Activated CD4-positive, CD25-positive, alpha-beta regulatory T cell treated with anti-CD3 and anti-CD28 coated beads, Interleukin-2, amount 50 U/mL, for 24 hours (primary cell): ENCODE measurements around the gene SPRYD7.
"Not testable (repeated sequence)": the region's sequence is repeated elsewhere in the genome, so short reads cannot be mapped to it uniquely, and the experiment has no call there.

Source experiments
- ATAC-seq, 2 donors: fragments of 150-1000 bp; cut with Tn5 transposase; one replicate each; pipeline ENCODE4 v1.10.0; 2021; ENCODE audit warnings: mild to moderate bottlenecking in 1 of 2, moderate library complexity in 1 of 2

The SPRYD7 gene

GRCh38 chr13:49936075-49936967 is at the start of gene SPRYD7:
Gene SPRYD7 (minus strand): TSS chr13:49936340. CDS start chr13:49936235, 105 bp downstream.
- peak; percentile 96 for ATAC-seq

GRCh38 chr13:49985129-49985528 is 49.0 kb upstream of the SPRYD7 start:
- no peak for ATAC-seq

- ATAC-seq = no peak
Measured at GRCh38 chr13:49980266-49980665, 44.1 kb upstream of the SPRYD7 start.

GRCh38 chr13:49977992-49978391 is 41.9 kb upstream of the SPRYD7 start:
- no peak for ATAC-seq

- peak; percentile 68 for ATAC-seq
Measured at GRCh38 chr13:49976314-49977258, 40.4 kb upstream of the SPRYD7 start.

GRCh38 chr13:49975826-49976225 is 39.7 kb upstream of the SPRYD7 start:
- ATAC-seq = no peak

GRCh38 chr13:49972709-49973108 is 36.6 kb upstream of the SPRYD7 start:
- no peak for ATAC-seq

- ATAC-seq = no peak
Measured at GRCh38 chr13:49967456-49967855, 31.3 kb upstream of the SPRYD7 start.

- ATAC-seq = no peak
Measured at GRCh38 chr13:49958321-49958720, 22.2 kb upstream of the SPRYD7 start.

GRCh38 chr13:49956131-49956530 is 20.0 kb upstream of the SPRYD7 start:
- ATAC-seq = no peak

GRCh38 chr13:49954674-49955455 is 18.7 kb upstream of the SPRYD7 start:
- ATAC-seq = no peak

GRCh38 chr13:49953560-49953959 is 17.4 kb upstream of the SPRYD7 start:
- no peak for ATAC-seq

- no peak for ATAC-seq
Measured at GRCh38 chr13:49951754-49952535, 15.8 kb upstream of the SPRYD7 start.

- not testable (repeated sequence) for ATAC-seq
Measured at GRCh38 chr13:49948777-49949270, 12.7 kb upstream of the SPRYD7 start.

GRCh38 chr13:49939321-49939720 is 3.2 kb upstream of the SPRYD7 start:
- ATAC-seq = no peak

GRCh38 chr13:49938921-49939320 is 2.8 kb upstream of the SPRYD7 start:
- ATAC-seq = no peak

GRCh38 chr13:49938314-49938713 is 2.2 kb upstream of the SPRYD7 start:
- no peak for ATAC-seq

GRCh38 chr13:49936968-49937273 is 781 bp upstream of the SPRYD7 start:
- no peak for ATAC-seq

- ATAC-seq = peak; percentile 4 to 15
Measured at GRCh38 chr13:49935171-49936074, 717 bp downstream of the SPRYD7 start.

- no peak for ATAC-seq
Measured at GRCh38 chr13:49933511-49933910, 2.6 kb downstream of the SPRYD7 start.

GRCh38 chr13:49932868-49933267 is 3.3 kb downstream of the SPRYD7 start:
- ATAC-seq = no peak
